Neural crest cell (in vitro differentiated cells): ENCODE measurements around the gene SLC1A7. TPM values are rescaled to one million over a fixed set of nuclear protein-coding genes. Genes with fewer than 3 reads are reported as not detected.

ENCODE experiments used
- DNase-seq: peaks from one replicate; pipeline ENCODE4 v3.0.0; 2021; ENCODE audit warnings: low read depth, mixed read lengths, low spot score
- H3K27ac Mint-ChIP-seq: one replicate; pipeline ENCODE4 v1.8.0; 2021; ENCODE audit warnings: mild to moderate bottlenecking, mixed read lengths; ENCODE audit not compliant: unreplicated experiment
- H3K27me3 Mint-ChIP-seq: 2 replicates; pipeline ENCODE4 v1.8.0; 2021; ENCODE audit warnings: low read depth, mild to moderate bottlenecking, mixed read lengths
- H3K36me3 Mint-ChIP-seq: 2 replicates; pipeline ENCODE4 v1.8.0; 2021; ENCODE audit warnings: low read depth, mild to moderate bottlenecking, mixed read lengths
- H3K4me1 Mint-ChIP-seq: 2 replicates; pipeline ENCODE4 v1.8.0; 2021; ENCODE audit warnings: mixed read lengths
- H3K4me3 Mint-ChIP-seq: one replicate; pipeline ENCODE4 v1.8.0; 2021; ENCODE audit warnings: mild to moderate bottlenecking, mixed read lengths
- H3K9me3 Mint-ChIP-seq: 2 replicates; pipeline ENCODE4 v1.8.0; 2021; ENCODE audit warnings: mixed read lengths
- total RNA-seq: library from RNA; stranded (reverse); gene quantifications from 2 replicates; pipeline ENCODE4 v1.2.1, GENCODE V29; 2021
- TF ChIP-seq, protein P1 (sequence below): fragments of 200-600 bp; sonication (generic); conservative IDR thresholded peaks from 2 replicates; pipeline ENCODE4 v1.5.0; 2021; ENCODE audit warnings: antibody characterized with exemption, mild to moderate bottlenecking

The SLC1A7 gene
- total RNA-seq, 1 donor from 2014 or later: not detected

- H3K27ac Mint-ChIP-seq: no peak overlapping the region
- no peak overlapping the region for H3K4me3 Mint-ChIP-seq
- no peaks in the 10 kb centered on the region for H3K27me3 Mint-ChIP-seq
- peaks cover 11% of the 10 kb centered on the region for H3K36me3 Mint-ChIP-seq
- peaks cover 16% of the 10 kb centered on the region for H3K4me1 Mint-ChIP-seq
- TF ChIP-seq, protein P1, sequence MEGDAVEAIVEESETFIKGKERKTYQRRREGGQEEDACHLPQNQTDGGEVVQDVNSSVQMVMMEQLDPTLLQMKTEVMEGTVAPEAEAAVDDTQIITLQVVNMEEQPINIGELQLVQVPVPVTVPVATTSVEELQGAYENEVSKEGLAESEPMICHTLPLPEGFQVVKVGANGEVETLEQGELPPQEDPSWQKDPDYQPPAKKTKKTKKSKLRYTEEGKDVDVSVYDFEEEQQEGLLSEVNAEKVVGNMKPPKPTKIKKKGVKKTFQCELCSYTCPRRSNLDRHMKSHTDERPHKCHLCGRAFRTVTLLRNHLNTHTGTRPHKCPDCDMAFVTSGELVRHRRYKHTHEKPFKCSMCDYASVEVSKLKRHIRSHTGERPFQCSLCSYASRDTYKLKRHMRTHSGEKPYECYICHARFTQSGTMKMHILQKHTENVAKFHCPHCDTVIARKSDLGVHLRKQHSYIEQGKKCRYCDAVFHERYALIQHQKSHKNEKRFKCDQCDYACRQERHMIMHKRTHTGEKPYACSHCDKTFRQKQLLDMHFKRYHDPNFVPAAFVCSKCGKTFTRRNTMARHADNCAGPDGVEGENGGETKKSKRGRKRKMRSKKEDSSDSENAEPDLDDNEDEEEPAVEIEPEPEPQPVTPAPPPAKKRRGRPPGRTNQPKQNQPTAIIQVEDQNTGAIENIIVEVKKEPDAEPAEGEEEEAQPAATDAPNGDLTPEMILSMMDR: no peak
- no peak for DNase-seq
- no peaks in the 10 kb centered on the region for H3K9me3 Mint-ChIP-seq
Observed at GRCh38 chr1:53048960-53049573, 93.4 kb downstream of the SLC1A7 start.

GRCh38 chr1:53047737-53048736 lies 94.4 kb downstream of the SLC1A7 start:
- no peak overlapping the region for H3K27ac Mint-ChIP-seq
- H3K4me3 Mint-ChIP-seq: no peak overlapping the region
- no peaks in the 10 kb centered on the region for H3K9me3 Mint-ChIP-seq
- peaks cover 16% of the 10 kb centered on the region for H3K4me1 Mint-ChIP-seq
- peaks cover 4% of the 10 kb centered on the region for H3K36me3 Mint-ChIP-seq
- H3K27me3 Mint-ChIP-seq: no peaks in the 10 kb centered on the region
- TF ChIP-seq, protein P1: no peak
- DNase-seq: no peak

- H3K36me3 Mint-ChIP-seq: no peaks in the 10 kb centered on the region
- no peaks in the 10 kb centered on the region for H3K27me3 Mint-ChIP-seq
- no peak overlapping the region for H3K27ac Mint-ChIP-seq
- H3K9me3 Mint-ChIP-seq: no peaks in the 10 kb centered on the region
- TF ChIP-seq, protein P1: no peak
- DNase-seq: no peak
- H3K4me1 Mint-ChIP-seq: peaks cover 16% of the 10 kb centered on the region
- H3K4me3 Mint-ChIP-seq: no peak overlapping the region
Observed at GRCh38 chr1:53046930-53047329, 95.5 kb downstream of the SLC1A7 start.

DNA sequence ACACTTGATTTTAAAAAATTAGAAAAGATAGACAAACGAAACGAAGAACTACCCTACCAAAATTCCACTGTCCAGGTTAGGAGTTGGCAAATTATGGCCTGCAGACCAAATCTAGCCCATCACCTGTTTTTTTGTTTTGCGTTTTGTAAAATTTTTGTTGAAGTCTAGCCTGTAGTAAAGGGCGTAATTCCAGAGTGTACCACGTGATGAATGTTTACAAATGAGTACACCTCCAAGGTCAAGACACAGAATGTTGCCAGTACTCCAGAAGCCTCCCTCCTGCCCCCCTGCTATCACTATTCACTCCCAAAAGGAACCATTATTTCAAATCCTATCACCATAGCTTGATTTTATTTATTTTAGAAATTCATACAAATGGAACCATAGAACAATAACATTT lies 97.5 kb downstream of the SLC1A7 start:
- H3K4me3 Mint-ChIP-seq: no peak overlapping the region
- no peaks in the 10 kb centered on the region for H3K27me3 Mint-ChIP-seq
- no peak for DNase-seq
- H3K4me1 Mint-ChIP-seq: peaks cover 16% of the 10 kb centered on the region
- H3K27ac Mint-ChIP-seq: no peak overlapping the region
- TF ChIP-seq, protein P1: no peak
- H3K36me3 Mint-ChIP-seq: no peaks in the 10 kb centered on the region
- H3K9me3 Mint-ChIP-seq: no peaks in the 10 kb centered on the region

DNA sequence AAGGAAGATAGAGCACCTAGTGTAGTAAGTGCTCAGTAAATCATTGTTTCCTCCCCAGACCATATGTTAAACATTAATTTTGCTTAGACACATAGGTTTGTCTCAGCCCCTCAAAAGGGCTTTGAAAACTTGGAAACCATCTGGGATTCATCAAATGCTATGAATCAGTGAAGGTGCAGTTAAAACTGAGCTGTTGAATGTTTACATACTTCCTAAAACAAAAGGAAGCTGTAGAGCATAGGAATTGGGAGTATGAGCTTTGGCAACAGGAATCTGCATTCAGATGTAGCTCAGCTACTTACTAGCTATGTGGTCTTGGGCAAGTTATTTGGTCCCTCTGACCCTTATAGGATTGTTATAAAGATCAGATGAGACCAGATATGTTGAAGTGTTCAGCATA lies 99.2 kb downstream of the SLC1A7 start:
- no peak overlapping the region for H3K27ac Mint-ChIP-seq
- H3K4me1 Mint-ChIP-seq: peaks cover 5% of the 10 kb centered on the region
- no peaks in the 10 kb centered on the region for H3K9me3 Mint-ChIP-seq
- no peaks in the 10 kb centered on the region for H3K36me3 Mint-ChIP-seq
- DNase-seq: no peak
- H3K27me3 Mint-ChIP-seq: no peaks in the 10 kb centered on the region
- TF ChIP-seq, protein P1: no peak
- H3K4me3 Mint-ChIP-seq: no peak overlapping the region
